ENCODE results near the gene TSPAN12. TPM values are rescaled to one million over a fixed set of nuclear protein-coding genes. Genes with fewer than 3 reads are reported as not detected.

The TSPAN12 gene
- total and polyA plus RNA-seq, 2 of the 8 experiments (the other 6 are each of a cell fraction or from before 2014, with no cell fraction given): 6.1 to 17.9 TPM

GRCh38 chr7:120860156-120860555 is 2.2 kb upstream of the TSPAN12 start:
- Histone ChIP-seq H4K20me1 (replicated peaks in 1 of 2; ENCODE audit: control insufficient read depth in 1 of 2, insufficient read depth in 2 of 2, low read length in 2 of 2) (no peaks in the 10 kb centered on the region), H2BK15ac (ENCODE audit: low read length) (no peak overlapping the region), H3K18ac (ENCODE audit: extremely low read depth, low read length) (no peak overlapping the region), H2BK5ac (ENCODE audit: low read depth, low read length) (no peak overlapping the region), H3K23me2 (ENCODE audit: low read depth, low read length) (peaks cover 11% of the 10 kb centered on the region), H3K23ac (ENCODE audit: insufficient read length) (no peak overlapping the region), H2BK12ac (ENCODE audit: low read depth, low read length) (no peak overlapping the region), H3K9me3 (ENCODE audit: insufficient read depth in 2 of 2, low read depth in 1 of 2, low read length in 1 of 2) (no peaks in the 10 kb centered on the region), H2AFZ (ENCODE audit: low read length) (peak overlapping the region; percentile 24; the same call in 1 of the 2 replicates), H3K4me1 (replicated peaks in 1 of 4; ENCODE audit: control insufficient read depth in 3 of 4, insufficient read depth in 4 of 4, low read length in 3 of 4) (peaks cover 0 to 5% (median 0%) of the 10 kb centered on the region in 4 experiments; a peak in 2 of 7 replicates), H4K5ac (ENCODE audit: insufficient read length, low read depth, low read length) (no peak overlapping the region), H3K36me3 (ENCODE audit: control insufficient read depth in 2 of 4, insufficient read depth in 4 of 4, low read length in 3 of 4) (no peaks in the 10 kb centered on the region), H3K79me1 (ENCODE audit: low read depth, low read length) (no peaks in the 10 kb centered on the region), H2BK20ac (ENCODE audit: low read length) (no peak overlapping the region), H3K4me2 (ENCODE audit: insufficient read depth in 1 of 2, low read depth in 2 of 2, low read length in 2 of 2) (no peak overlapping the region), H3K27ac (ENCODE audit: low read depth, low read length) (no peak overlapping the region), H3K79me2 (ENCODE audit: control insufficient read depth in 1 of 2, insufficient read depth in 2 of 2, low read length in 2 of 2) (no peaks in the 10 kb centered on the region), H3K4ac (replicated peaks; ENCODE audit: insufficient read length, low read depth, low read length) (no peak overlapping the region), H4K8ac (ENCODE audit: extremely low read depth, insufficient read depth, low read length) (no peak overlapping the region), H2AK5ac (ENCODE audit: low read depth, low read length) (no peak overlapping the region), H4K91ac (replicated peaks; ENCODE audit: insufficient read length, low read length) (no peak overlapping the region), H2BK120ac (replicated peaks; ENCODE audit: low read depth, low read length) (no peak overlapping the region), H3K27me3 (replicated peaks in 1 of 4; ENCODE audit: control insufficient read depth in 3 of 4, extremely low read depth in 1 of 4, insufficient read depth in 3 of 4, low read length in 3 of 4) (no peaks in the 10 kb centered on the region), H3K9ac (replicated peaks in 1 of 4; ENCODE audit: extremely low read depth in 1 of 4, low read depth in 3 of 4, low read length in 3 of 4) (no peak overlapping the region; a peak in 1 of 7 replicates), H3K56ac (replicated peaks; ENCODE audit: insufficient read length, low read depth, low read length) (no peak overlapping the region), H3K14ac (ENCODE audit: insufficient read length) (no peak overlapping the region), H3K4me3 (ENCODE audit: extremely low read depth in 1 of 4, insufficient read depth in 2 of 4, low read depth in 3 of 4, low read length in 4 of 4) (no peak overlapping the region)
- CTCF ChIA-PET (ENCODE audit: partially characterized antibody): no interaction called here
- POLR2A ChIA-PET (ENCODE audit: partially characterized antibody): no interaction called here
- DNase-seq (ENCODE audit: low read depth in 1 of 2, low spot score in 2 of 2) (no peak), FAIRE-seq (no peak)
- TF ChIP-seq SIRT6 (IDR thresholded peaks at IDR 0.05; ENCODE audit: low read length): no peak
- no peak for TF ChIP-seq BRCA1 (IDR thresholded peaks at IDR 0.05; ENCODE audit: low read depth, low read length)
- 97% methylated on average over 2 of the region's 2 CpGs; no CpG with 5 or more reads in 1 of the 2 experiments for WGBS, 2 experiments (ENCODE audit: extremely low coverage in 1 of 2, insufficient coverage in 1 of 2, insufficient read length in 1 of 2, insufficient replicate concordance in 2 of 2, low coverage in 1 of 2, low lambda C conversion rate in 2 of 2, missing lambda C conversion rate in 1 of 2)

All from H1 (cell line).